ENCODE data around the gene PLA2G2F.

- TF ChIP-seq CTCF (IDR thresholded peaks at IDR 0.05), result no peak
- no peak for TF ChIP-seq POLR2A (IDR thresholded peaks at IDR 0.05)
- TF ChIP-seq POLR2AphosphoS5 (IDR thresholded peaks at IDR 0.05), result no peak
These were observed 871 bp downstream of the PLA2G2F start for GRCh38 chr1:20139776-20140612.
